ENCODE data around the gene ETAA1. TPM values are rescaled to one million over a fixed set of nuclear protein-coding genes. Genes with fewer than 3 reads are reported as not detected.

ETAA1 gene
- total and polyA plus RNA-seq, 10 donors = 7.2 to 22.9 (median 9.5) TPM

DNA sequence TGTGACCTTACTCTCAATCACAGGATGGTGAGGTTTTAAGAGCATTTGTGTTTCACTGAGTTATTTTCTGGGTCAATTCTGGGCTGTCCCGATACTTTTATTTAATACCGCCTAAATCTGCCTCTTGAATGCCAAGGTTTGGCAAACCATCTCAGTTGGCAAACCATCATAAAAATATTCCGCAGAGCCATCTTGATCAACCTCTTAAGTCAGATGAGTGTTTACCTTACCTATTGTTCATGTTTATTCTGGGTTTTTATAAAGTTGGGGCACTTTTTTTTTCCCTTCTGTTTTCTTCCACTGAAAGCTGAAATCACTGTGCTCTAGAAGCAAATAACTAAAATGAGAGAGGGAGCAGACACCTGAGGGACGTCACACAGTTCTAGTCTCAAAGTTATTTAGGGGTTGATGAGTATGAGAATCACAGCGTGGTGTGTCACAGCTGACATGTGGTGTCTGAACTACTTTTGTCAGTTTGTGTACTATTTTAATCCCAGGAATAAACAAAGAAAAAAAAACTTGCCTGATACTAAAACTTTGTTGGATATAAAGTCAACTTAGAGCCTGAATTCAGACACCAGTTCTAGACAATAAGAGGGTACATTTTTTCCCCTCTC lies 48.6 kb downstream of the ETAA1 start:
- no peak overlapping the region for H3K27ac ChIP-seq
- WGBS, 5 donors = 71 to 92% (median 80%) methylated on average over 5 of the region's 5 CpGs
- intact Hi-C loops (cut with DNase I; ENCODE audit: low total_unique reads) = no loop called here

GRCh38 chr2:67446491-67446911 lies 49.4 kb downstream of the ETAA1 start:
- no peak overlapping the region for H3K27ac ChIP-seq
- TF ChIP-seq POLR2AphosphoS5 (IDR thresholded peaks at IDR 0.05) = no peak
- TF ChIP-seq POLR2A (IDR thresholded peaks at IDR 0.05) = no peak
- TF ChIP-seq, protein P1, sequence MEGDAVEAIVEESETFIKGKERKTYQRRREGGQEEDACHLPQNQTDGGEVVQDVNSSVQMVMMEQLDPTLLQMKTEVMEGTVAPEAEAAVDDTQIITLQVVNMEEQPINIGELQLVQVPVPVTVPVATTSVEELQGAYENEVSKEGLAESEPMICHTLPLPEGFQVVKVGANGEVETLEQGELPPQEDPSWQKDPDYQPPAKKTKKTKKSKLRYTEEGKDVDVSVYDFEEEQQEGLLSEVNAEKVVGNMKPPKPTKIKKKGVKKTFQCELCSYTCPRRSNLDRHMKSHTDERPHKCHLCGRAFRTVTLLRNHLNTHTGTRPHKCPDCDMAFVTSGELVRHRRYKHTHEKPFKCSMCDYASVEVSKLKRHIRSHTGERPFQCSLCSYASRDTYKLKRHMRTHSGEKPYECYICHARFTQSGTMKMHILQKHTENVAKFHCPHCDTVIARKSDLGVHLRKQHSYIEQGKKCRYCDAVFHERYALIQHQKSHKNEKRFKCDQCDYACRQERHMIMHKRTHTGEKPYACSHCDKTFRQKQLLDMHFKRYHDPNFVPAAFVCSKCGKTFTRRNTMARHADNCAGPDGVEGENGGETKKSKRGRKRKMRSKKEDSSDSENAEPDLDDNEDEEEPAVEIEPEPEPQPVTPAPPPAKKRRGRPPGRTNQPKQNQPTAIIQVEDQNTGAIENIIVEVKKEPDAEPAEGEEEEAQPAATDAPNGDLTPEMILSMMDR (IDR thresholded peaks at IDR 0.05 in 8 of 11, conservative IDR thresholded peaks at IDR 0.05 in 3 of 11) = no peak
- H3K4me1 ChIP-seq = no peaks in the 10 kb centered on the region
- intact Hi-C loops (cut with DNase I; ENCODE audit: low total_unique reads) = no loop called here
- H3K36me3 ChIP-seq = no peaks in the 10 kb centered on the region
- DNase-seq = no peak
- no peaks in the 10 kb centered on the region for H3K27me3 ChIP-seq (replicated peaks in 1 of 7)
- no peak overlapping the region for H3K4me3 ChIP-seq
- peaks cover 0 to 5% (median 0%) of the 10 kb centered on the region in 8 donors for H3K9me3 ChIP-seq
- 73 to 86% (median 82%) methylated on average over 2 of the region's 2 CpGs for WGBS, 5 donors

More for the DNA sequence above, 48.6 kb downstream of the ETAA1 start:
- Histone ChIP-seq H3K27me3 (replicated peaks in 1 of 7) (no peaks in the 10 kb centered on the region), H3K4me3 (no peak overlapping the region), H3K36me3 (no peaks in the 10 kb centered on the region), H3K9me3 (peaks cover 0 to 5% (median 0%) of the 10 kb centered on the region in 8 donors), H3K4me1 (no peaks in the 10 kb centered on the region)
- DNase-seq = no peak
- TF ChIP-seq POLR2AphosphoS5 (IDR thresholded peaks at IDR 0.05) = no peak
- TF ChIP-seq, protein P1 (IDR thresholded peaks at IDR 0.05 in 8 of 11, conservative IDR thresholded peaks at IDR 0.05 in 3 of 11) = no peak
- TF ChIP-seq POLR2A (IDR thresholded peaks at IDR 0.05) = no peak

GRCh38 chr2:67448648-67449047 lies 51.5 kb downstream of the ETAA1 start:
- Histone ChIP-seq H3K4me1 (no peaks in the 10 kb centered on the region), H3K27me3 (replicated peaks in 1 of 7) (no peaks in the 10 kb centered on the region), H3K9me3 (peaks cover 0 to 1% (median 0%) of the 10 kb centered on the region in 8 donors), H3K36me3 (no peaks in the 10 kb centered on the region), H3K4me3 (no peak overlapping the region), H3K27ac (no peak overlapping the region)
- 81 to 97% (median 85%) methylated on average over 1 of the region's 1 CpG for whole genome bisulfite sequencing, 5 donors
- TF ChIP-seq POLR2AphosphoS5 (IDR thresholded peaks at IDR 0.05) = no peak
- TF ChIP-seq POLR2A (IDR thresholded peaks at IDR 0.05) = no peak
- TF ChIP-seq, protein P1 (IDR thresholded peaks at IDR 0.05 in 8 of 11, conservative IDR thresholded peaks at IDR 0.05 in 3 of 11) = no peak
- no peak for DNase-seq
- intact Hi-C loops (cut with DNase I; ENCODE audit: low total_unique reads) = no loop called here

DNA sequence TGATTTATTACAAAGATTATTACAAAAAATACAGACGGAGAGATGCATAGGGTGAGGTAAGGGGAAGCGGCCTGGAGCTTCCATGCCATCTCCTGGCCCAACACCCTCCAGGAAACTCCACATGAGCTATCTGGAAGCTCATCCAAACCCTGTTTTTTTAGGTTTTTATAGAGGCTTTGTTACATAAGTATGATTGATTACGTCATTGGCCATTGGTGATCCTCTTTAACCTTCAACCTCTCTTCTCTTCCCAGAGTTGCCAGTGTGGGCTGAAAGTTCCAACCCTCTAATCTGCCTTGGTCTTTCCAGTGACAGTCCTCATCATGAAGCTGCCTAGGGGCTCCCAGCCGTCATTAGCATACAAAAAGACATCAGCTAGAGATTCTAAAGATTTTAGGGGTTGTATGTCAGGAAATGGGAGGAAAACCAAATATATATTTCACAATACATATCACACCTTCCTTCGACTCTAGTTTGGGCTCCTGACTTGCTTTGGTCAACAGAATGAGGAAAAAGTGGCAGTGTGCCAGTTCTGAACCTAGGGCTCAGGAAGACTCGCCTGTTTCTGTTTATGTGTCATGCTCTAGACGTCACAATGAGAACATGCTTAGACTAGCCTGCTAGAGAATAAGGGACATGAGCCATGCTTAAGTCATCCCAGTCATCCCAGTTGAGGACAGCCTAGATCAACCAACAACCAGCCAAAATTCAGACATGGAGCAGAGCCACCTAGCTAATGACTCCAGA lies 54.1 kb downstream of the ETAA1 start:
- H3K27ac ChIP-seq = no peak overlapping the region
- 68 to 76% (median 69%) methylated on average over 7 of the region's 7 CpGs for WGBS, 5 donors
- no peaks in the 10 kb centered on the region for H3K27me3 ChIP-seq (replicated peaks in 1 of 7)
- H3K4me1 ChIP-seq = no peaks in the 10 kb centered on the region
- DNase-seq = no peak
- no peaks in the 10 kb centered on the region for H3K9me3 ChIP-seq
- TF ChIP-seq POLR2A (IDR thresholded peaks at IDR 0.05) = no peak
- TF ChIP-seq, protein P1 (IDR thresholded peaks at IDR 0.05 in 8 of 11, conservative IDR thresholded peaks at IDR 0.05 in 3 of 11) = no peak
- no peak for TF ChIP-seq POLR2AphosphoS5 (IDR thresholded peaks at IDR 0.05)
- no peaks in the 10 kb centered on the region for H3K36me3 ChIP-seq
- H3K4me3 ChIP-seq = no peak overlapping the region
- intact Hi-C loops (cut with DNase I; ENCODE audit: low total_unique reads) = no loop called here

Measured in spleen (tissue), 11 donors.